Endothelial cell of umbilical vein (primary cell): ENCODE results near the gene TM9SF3. TPM values are rescaled to one million over a fixed set of nuclear protein-coding genes. Genes with fewer than 3 reads are reported as not detected.

Experiments
- BruUV-seq: library from RNA; stranded (reverse); fragments of 400-500 nt; replicated peaks from 2 replicates; lab custom pipeline; 2021; lab: Mats Ljungman, UMichigan
- CTCF ChIA-PET: fragments of 300-600, 350-600 bp; sonication (Branson Sonifier 250); formaldehyde crosslinking; loops from one replicate; lab custom pipeline; 2021; ENCODE audit warnings: antibody characterized with exemption, inconsistent platforms; lab: Charles Lee
- POLR2A ChIA-PET: fragments of 300-600, 350-600 bp; sonication (Branson Sonifier 250); formaldehyde crosslinking; loops from one replicate; lab custom pipeline; 2021; ENCODE audit warnings: antibody characterized with exemption, inconsistent platforms; lab: Charles Lee
- DNase-seq: peaks from one replicate; pipeline ENCODE4 v3.0.0-alpha.2; 2011; ENCODE audit warnings: low read depth, low spot score
- FAIRE-seq: peaks from 2 replicates; lab custom pipeline; 2011; peaks lifted over from hg19 to GRCh38; lab: Jason Lieb, UNC
- H2AFZ ChIP-seq: 2 replicates; pipeline ENCODE4 v1.6.0; 2012; ENCODE audit warnings: low read depth, low read length, control low read depth, inconsistent platforms
- H3K27ac ChIP-seq: 2 replicates; pipeline ENCODE4 v1.5.1; 2011; ENCODE audit warnings: low read depth, mild to moderate bottlenecking, control low read depth, low read length, moderate library complexity; ENCODE audit not compliant: insufficient read depth
- H3K27me3 ChIP-seq, 2 experiments: 2 replicates each; pipeline versions ENCODE4 v1.6.0 to v1.6.1; 2011; ENCODE audit warnings: low read length in 2 of 2, mixed read lengths in 1 of 2; ENCODE audit not compliant: control insufficient read depth in 2 of 2, insufficient read depth in 2 of 2
- H3K36me3 ChIP-seq, 2 experiments: 2 replicates in 1 of 2; 3 replicates in 1 of 2; pipeline ENCODE4 v1.5.1; 2011; ENCODE audit warnings: low read length in 2 of 2, mild to moderate bottlenecking in 1 of 2, moderate library complexity in 1 of 2; ENCODE audit not compliant: control insufficient read depth in 2 of 2, insufficient read depth in 2 of 2; ENCODE audit errors: extremely low read depth in 1 of 2
- H3K4me1 ChIP-seq: 3 replicates; pipeline ENCODE4 v1.5.1; 2011; ENCODE audit warnings: mild to moderate bottlenecking, low read length; ENCODE audit not compliant: control insufficient read depth, insufficient read depth; ENCODE audit errors: extremely low read depth
- H3K4me2 ChIP-seq: 2 replicates; pipeline ENCODE4 v1.6.1; 2011; ENCODE audit warnings: low read length, control low read depth, mixed read lengths; ENCODE audit not compliant: insufficient read depth
- H3K4me3 ChIP-seq, 3 experiments: fragments of 200-600 bp in 1 of 3; sonication (generic), shearing (Covaris generic) in 1 of 3; replicated peaks in 1 of 3; 2 replicates each; pipeline ENCODE4 v1.5.1; 2011 to 2016; ENCODE audit warnings: control low read depth in 3 of 3, low read length in 3 of 3, mild to moderate bottlenecking in 2 of 3, inconsistent platforms in 1 of 3, low read depth in 1 of 3, moderate library complexity in 1 of 3; ENCODE audit not compliant: insufficient read depth in 1 of 3
- H3K79me2 ChIP-seq: 2 replicates; pipeline ENCODE4 v1.6.0; 2012; ENCODE audit warnings: low read length, inconsistent platforms; ENCODE audit not compliant: control insufficient read depth, insufficient read depth
- H3K9ac ChIP-seq: replicated peaks from 2 replicates; pipeline ENCODE3; 2011; ENCODE audit warnings: low read length, control low read depth; ENCODE audit not compliant: insufficient read depth; ENCODE audit errors: extremely low read depth
- H3K9me1 ChIP-seq: replicated peaks from 3 replicates; pipeline ENCODE4 v1.6.0; 2011; ENCODE audit warnings: mild to moderate bottlenecking, low read length; ENCODE audit not compliant: control insufficient read depth, insufficient read depth; ENCODE audit errors: extremely low read depth
- H3K9me3 ChIP-seq: replicated peaks from 2 replicates; pipeline ENCODE4 v1.5.1; 2012; ENCODE audit warnings: low read length, inconsistent platforms; ENCODE audit not compliant: control insufficient read depth, insufficient read depth
- H4K20me1 ChIP-seq: replicated peaks from 2 replicates; pipeline ENCODE3; 2011; ENCODE audit warnings: mild to moderate bottlenecking, low read length; ENCODE audit not compliant: control insufficient read depth, insufficient read depth; ENCODE audit errors: extremely low read depth
- EZH2 ChIP-seq: IDR thresholded peaks from 2 replicates; pipeline ENCODE4 v1.6.1; 2012; ENCODE audit warnings: borderline replicate concordance, low read depth, mild to moderate bottlenecking, moderate library complexity, low read length, inconsistent platforms; ENCODE audit not compliant: severe bottlenecking
- FOS ChIP-seq: IDR thresholded peaks from 2 replicates; pipeline ENCODE4 v1.6.1; 2011; ENCODE audit warnings: mild to moderate bottlenecking, low read length, moderate library complexity, borderline replicate concordance; ENCODE audit not compliant: insufficient read depth
- GATA2 ChIP-seq: IDR thresholded peaks from 2 replicates; pipeline ENCODE4 v1.7.0; 2011; ENCODE audit warnings: low read depth, mild to moderate bottlenecking, moderate library complexity, mixed read lengths, low read length; ENCODE audit not compliant: insufficient read length, insufficient read depth
- JUN ChIP-seq: IDR thresholded peaks from 2 replicates; pipeline ENCODE4 v1.6.1; 2011; ENCODE audit warnings: borderline replicate concordance, low read depth; ENCODE audit not compliant: insufficient read length, insufficient read depth
- MYC ChIP-seq: IDR thresholded peaks from one replicate; pipeline ENCODE4 v1.6.1; 2011; ENCODE audit warnings: mild to moderate bottlenecking, low read depth, low read length
- POLR2A ChIP-seq: IDR thresholded peaks from 2 replicates; pipeline ENCODE4 v1.6.1; 2012; ENCODE audit warnings: low read depth, mild to moderate bottlenecking, control low read depth, low read length
- POLR2AphosphoS5 ChIP-seq: IDR thresholded peaks from 2 replicates; pipeline ENCODE4 v1.6.1; 2012; ENCODE audit warnings: low read depth, mild to moderate bottlenecking, control low read depth, low read length, moderate library complexity; ENCODE audit not compliant: insufficient read depth
- dilution Hi-C: fragments of 300-500 bp; cut with MboI; formaldehyde crosslinking; loops from one replicate; pipeline ENCODE4 v1.15.0; 2019; ENCODE audit warnings: low sequenced_read_pairs; ENCODE audit not compliant: extremely low pct_ligation_motif_present
- intact Hi-C: fragments of 100-400 bp; cut with micrococcal nuclease; formaldehyde crosslinking; loops from one replicate; pipeline ENCODE4 v1.10.0; 2022
- polyA plus RNA-seq, 4 experiments: library from polyadenylated mRNA; depleted of rRNA in 3 of 4; stranded (reverse) in 3 of 4; unstranded in 1 of 4; fragments of >200 nt; gene quantifications; 2 replicates each; pipeline versions ENCODE4 v1.2.1 to v1.2.3, GENCODE V29; 2011 to 2012; ENCODE audit warnings: missing spikeins in 1 of 4
- total RNA-seq: library from RNA; stranded (reverse); gene quantifications from 2 replicates; pipeline ENCODE4 v1.2.3, GENCODE V29; 2021
- TF ChIP-seq, protein P1 (sequence below): IDR thresholded peaks from 2 replicates; pipeline ENCODE4 v1.6.1; 2011; ENCODE audit not compliant: insufficient read depth, insufficient read length
- TF ChIP-seq, protein P2 (sequence below), 2 donors: IDR thresholded peaks; 1 replicate in 1 of 2; 2 replicates in 1 of 2; pipeline ENCODE4 v1.5.1; 2011; ENCODE audit warnings: low read length in 2 of 2, mild to moderate bottlenecking in 2 of 2, moderate library complexity in 2 of 2, control low read depth in 1 of 2, inconsistent platforms in 1 of 2, low read depth in 1 of 2; ENCODE audit not compliant: insufficient read depth in 1 of 2; ENCODE audit errors: extremely low read depth in 1 of 2

The TM9SF3 gene
- total and polyA plus RNA-seq, 2 donors (not counting 3 experiments of a cell fraction or from before 2014, with no cell fraction given), result 133 to 144 TPM

DNA sequence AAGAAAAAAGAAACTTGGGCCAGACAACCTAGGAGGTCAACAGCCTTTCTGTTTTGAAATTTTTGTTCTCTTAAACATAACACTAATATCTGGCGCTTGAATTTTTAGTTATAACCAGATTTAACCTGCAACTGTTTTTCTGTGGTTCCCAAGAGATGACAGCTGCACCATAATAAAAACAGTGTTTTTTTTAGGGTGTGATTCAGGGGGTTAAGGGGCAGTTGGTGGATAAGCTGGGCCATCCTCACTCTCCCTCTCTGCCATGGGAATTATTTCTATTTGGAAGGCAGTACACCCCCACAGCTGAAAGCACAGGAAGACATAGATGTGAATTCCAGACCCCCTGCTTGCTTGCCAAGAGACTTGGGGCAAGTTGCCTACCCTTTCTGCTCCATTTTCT lies 20.1 kb upstream of the TM9SF3 start:
- Histone ChIP-seq H3K4me2 (no peak overlapping the region), H3K27ac (no peak overlapping the region), H3K4me3 (no peak overlapping the region), H3K36me3 (no peaks in the 10 kb centered on the region), H2AFZ (no peak overlapping the region), H3K27me3 (peaks cover 5 to 17% of the 10 kb centered on the region in 2 experiments), H4K20me1 (no peaks in the 10 kb centered on the region), H3K79me2 (no peaks in the 10 kb centered on the region), H3K9ac (no peak overlapping the region), H3K4me1 (no peaks in the 10 kb centered on the region), H3K9me1 (no peaks in the 10 kb centered on the region), H3K9me3 (no peaks in the 10 kb centered on the region)
- DNase-seq (no peak), FAIRE-seq (no peak)
- ChIA-PET CTCF (no interaction called here), POLR2A (no interaction called here)
- TF ChIP-seq POLR2A (no peak), JUN (no peak), EZH2 (no peak), POLR2AphosphoS5 (no peak), MYC (no peak), GATA2 (no peak), FOS (no peak)
- TF ChIP-seq, protein P1, sequence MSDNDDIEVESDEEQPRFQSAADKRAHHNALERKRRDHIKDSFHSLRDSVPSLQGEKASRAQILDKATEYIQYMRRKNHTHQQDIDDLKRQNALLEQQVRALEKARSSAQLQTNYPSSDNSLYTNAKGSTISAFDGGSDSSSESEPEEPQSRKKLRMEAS, result no peak
- TF ChIP-seq, protein P2, sequence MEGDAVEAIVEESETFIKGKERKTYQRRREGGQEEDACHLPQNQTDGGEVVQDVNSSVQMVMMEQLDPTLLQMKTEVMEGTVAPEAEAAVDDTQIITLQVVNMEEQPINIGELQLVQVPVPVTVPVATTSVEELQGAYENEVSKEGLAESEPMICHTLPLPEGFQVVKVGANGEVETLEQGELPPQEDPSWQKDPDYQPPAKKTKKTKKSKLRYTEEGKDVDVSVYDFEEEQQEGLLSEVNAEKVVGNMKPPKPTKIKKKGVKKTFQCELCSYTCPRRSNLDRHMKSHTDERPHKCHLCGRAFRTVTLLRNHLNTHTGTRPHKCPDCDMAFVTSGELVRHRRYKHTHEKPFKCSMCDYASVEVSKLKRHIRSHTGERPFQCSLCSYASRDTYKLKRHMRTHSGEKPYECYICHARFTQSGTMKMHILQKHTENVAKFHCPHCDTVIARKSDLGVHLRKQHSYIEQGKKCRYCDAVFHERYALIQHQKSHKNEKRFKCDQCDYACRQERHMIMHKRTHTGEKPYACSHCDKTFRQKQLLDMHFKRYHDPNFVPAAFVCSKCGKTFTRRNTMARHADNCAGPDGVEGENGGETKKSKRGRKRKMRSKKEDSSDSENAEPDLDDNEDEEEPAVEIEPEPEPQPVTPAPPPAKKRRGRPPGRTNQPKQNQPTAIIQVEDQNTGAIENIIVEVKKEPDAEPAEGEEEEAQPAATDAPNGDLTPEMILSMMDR (IDR thresholded peaks at IDR 0.05; ENCODE audit: extremely low read depth in 1 of 2, insufficient read depth in 1 of 2, low read depth in 1 of 2, low read length in 2 of 2), result no peak
- dilution Hi-C loops, result no loop called here
- no TSS peak for BruUV-seq
- intact Hi-C loops, result no loop called here
